Trophoblast cell (in vitro differentiated cells and primary cell): Measurements from ENCODE around the gene TCERG1.
"Not testable (repeated sequence)": the region's sequence is repeated elsewhere in the genome, so short reads cannot be mapped to it uniquely, and the experiment has no call there.

Experiments used
- DNase-seq, 2 donors: peaks; one replicate each; pipeline ENCODE4 v3.0.0-alpha.2; 2016
- H2AFZ ChIP-seq: 2 replicates; pipeline ENCODE4 v1.6.1; 2013; ENCODE audit warnings: low read length, moderate library complexity, mild to moderate bottlenecking; ENCODE audit not compliant: insufficient read depth, poor library complexity
- H2AK5ac ChIP-seq: 2 replicates; pipeline ENCODE4 v1.6.1; 2013; ENCODE audit warnings: mild to moderate bottlenecking, low read length
- H2BK120ac ChIP-seq: 2 replicates; pipeline ENCODE4 v1.6.1; 2013; ENCODE audit warnings: low read length, mild to moderate bottlenecking, moderate library complexity; ENCODE audit not compliant: insufficient read depth, poor library complexity
- H2BK12ac ChIP-seq: 2 replicates; pipeline ENCODE4 v1.6.1; 2013; ENCODE audit warnings: mild to moderate bottlenecking, low read length, moderate library complexity
- H2BK5ac ChIP-seq: 2 replicates; pipeline ENCODE4 v1.6.1; 2013; ENCODE audit warnings: low read length, low read depth, moderate library complexity, mild to moderate bottlenecking; ENCODE audit not compliant: poor library complexity
- H3K14ac ChIP-seq: 2 replicates; pipeline ENCODE4 v1.6.1; 2013; ENCODE audit warnings: mild to moderate bottlenecking, low read length
- H3K18ac ChIP-seq: 2 replicates; pipeline ENCODE4 v1.6.1; 2013; ENCODE audit warnings: mild to moderate bottlenecking, low read length
- H3K23ac ChIP-seq: 2 replicates; pipeline ENCODE4 v1.6.1; 2013; ENCODE audit warnings: low read length
- H3K27ac ChIP-seq: 2 replicates; pipeline ENCODE4 v1.5.1; 2013; ENCODE audit warnings: low read depth, mild to moderate bottlenecking, inconsistent platforms, low read length, moderate library complexity
- H3K27me3 ChIP-seq: 2 replicates; pipeline ENCODE4 v1.6.1; 2013; ENCODE audit warnings: inconsistent platforms, mild to moderate bottlenecking, low read length, moderate library complexity; ENCODE audit not compliant: insufficient read depth
- H3K36me3 ChIP-seq, 2 experiments: 1 replicate in 1 of 2; 2 replicates in 1 of 2; pipeline ENCODE4 v1.6.1; 2013; ENCODE audit warnings: low read length in 2 of 2, mild to moderate bottlenecking in 2 of 2, moderate library complexity in 1 of 2; ENCODE audit not compliant: insufficient read depth in 2 of 2, control insufficient read depth in 1 of 2
- H3K4ac ChIP-seq: 2 replicates; pipeline ENCODE4 v1.6.1; 2013; ENCODE audit warnings: low read depth, mild to moderate bottlenecking, low read length, moderate library complexity
- H3K4me1 ChIP-seq, 2 experiments: 1 replicate in 1 of 2; 2 replicates in 1 of 2; pipeline ENCODE4 v1.6.1; 2013; ENCODE audit warnings: low read length in 2 of 2, mild to moderate bottlenecking in 2 of 2, moderate library complexity in 1 of 2; ENCODE audit not compliant: insufficient read depth in 2 of 2, control insufficient read depth in 1 of 2
- H3K4me2 ChIP-seq: 2 replicates; pipeline ENCODE4 v1.6.1; 2013; ENCODE audit warnings: inconsistent platforms, mild to moderate bottlenecking, low read length, moderate library complexity
- H3K4me3 ChIP-seq: 2 replicates; pipeline ENCODE4 v1.5.1; 2013; ENCODE audit warnings: mild to moderate bottlenecking, low read depth, low read length, inconsistent platforms
- H3K79me1 ChIP-seq: one replicate; pipeline ENCODE4 v1.6.1; 2013; ENCODE audit warnings: low read length
- H3K79me2 ChIP-seq: 2 replicates; pipeline ENCODE4 v1.6.1; 2013; ENCODE audit warnings: low read length, mild to moderate bottlenecking; ENCODE audit not compliant: control insufficient read depth, insufficient read depth, poor library complexity
- H3K9ac ChIP-seq: 2 replicates; pipeline ENCODE4 v1.6.1; 2013; ENCODE audit warnings: mild to moderate bottlenecking, low read length
- H3K9me3 ChIP-seq: 2 replicates; pipeline ENCODE4 v1.6.1; 2013; ENCODE audit warnings: low read depth, mild to moderate bottlenecking, control low read depth, inconsistent platforms, low read length; ENCODE audit not compliant: insufficient read depth
- H4K12ac ChIP-seq: 2 replicates; pipeline ENCODE4 v1.6.1; 2013; ENCODE audit warnings: low read depth, mild to moderate bottlenecking, low read length, moderate library complexity
- H4K8ac ChIP-seq: 2 replicates; pipeline ENCODE4 v1.6.1; 2013; ENCODE audit warnings: low read depth, mild to moderate bottlenecking, low read length, moderate library complexity
- H4K91ac ChIP-seq: one replicate; pipeline ENCODE4 v1.6.1; 2013; ENCODE audit warnings: low read depth, mild to moderate bottlenecking, low read length, moderate library complexity
- WGBS: extraction: QIAGEN DNeasy Blood & Tissue Kit; methylation state at CpG from one replicate; pipeline ENCODE4 v1.1.7; 2013; ENCODE audit warnings: missing lambda C conversion rate; ENCODE audit not compliant: insufficient read length, insufficient coverage; ENCODE audit errors: extremely low coverage; 5-methylcytosine and 5-hydroxymethylcytosine counted together

Gene TCERG1

GRCh38 chr5:146549615-146550014 is 102.5 kb downstream of the TCERG1 start:
- Histone ChIP-seq H4K8ac (no peak overlapping the region), H3K79me1 (no peaks in the 10 kb centered on the region), H2BK12ac (no peak overlapping the region), H3K4me2 (no peak overlapping the region), H3K27ac (no peak overlapping the region), H3K14ac (no peak overlapping the region), H3K18ac (no peak overlapping the region), H3K9me3 (peaks cover 2% of the 10 kb centered on the region), H2BK120ac (no peak overlapping the region), H2AFZ (no peak overlapping the region), H3K27me3 (no peaks in the 10 kb centered on the region), H3K79me2 (no peaks in the 10 kb centered on the region), H3K23ac (no peak overlapping the region), H4K91ac (no peak overlapping the region), H2AK5ac (no peak overlapping the region), H3K4ac (no peak overlapping the region), H2BK5ac (no peak overlapping the region), H3K4me3 (no peak overlapping the region), H3K4me1 (no peaks in the 10 kb centered on the region), H3K36me3 (no peaks in the 10 kb centered on the region), H4K12ac (no peak overlapping the region), H3K9ac (no peak overlapping the region)
- DNase-seq, result no peak

DNA sequence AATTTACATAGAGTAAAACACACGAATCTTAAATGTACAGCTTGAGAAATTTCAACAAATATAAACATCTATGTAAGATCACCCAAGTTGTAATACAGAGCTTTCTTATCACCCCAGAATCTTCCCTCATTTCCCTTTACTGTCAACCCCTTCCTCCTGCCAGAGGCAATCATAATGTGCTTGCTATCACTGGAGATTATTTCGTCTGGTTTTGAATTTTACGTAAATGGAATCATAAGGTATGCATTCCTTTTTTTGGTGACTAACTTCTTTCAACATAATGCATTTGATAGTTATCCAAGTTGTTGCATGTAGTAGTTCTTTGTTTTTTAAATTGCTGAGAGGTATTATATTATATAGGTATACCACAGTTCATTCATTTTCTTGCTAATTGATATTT is 106.3 kb downstream of the TCERG1 start:
- H2BK12ac ChIP-seq, result no peak overlapping the region
- no peaks in the 10 kb centered on the region for H3K4me1 ChIP-seq
- peak; percentile 13 to 77 for DNase-seq
- no peaks in the 10 kb centered on the region for H3K79me1 ChIP-seq
- H3K14ac ChIP-seq, result no peak overlapping the region
- no peak overlapping the region for H4K8ac ChIP-seq
- no peak overlapping the region for H3K4me2 ChIP-seq
- H3K27ac ChIP-seq, result no peak overlapping the region
- H3K9ac ChIP-seq, result no peak overlapping the region
- H4K12ac ChIP-seq, result no peak overlapping the region
- no peak overlapping the region for H3K4ac ChIP-seq
- H3K27me3 ChIP-seq, result no peaks in the 10 kb centered on the region
- no CpG with 5 or more reads among the region's 3 CpGs for WGBS
- H4K91ac ChIP-seq, result no peak overlapping the region
- H2AFZ ChIP-seq, result no peak overlapping the region
- no peak overlapping the region for H2BK5ac ChIP-seq
- H3K4me3 ChIP-seq, result no peak overlapping the region
- no peak overlapping the region for H3K23ac ChIP-seq
- no peaks in the 10 kb centered on the region for H3K36me3 ChIP-seq
- H3K9me3 ChIP-seq, result peaks cover 3% of the 10 kb centered on the region
- H3K18ac ChIP-seq, result no peak overlapping the region
- H2AK5ac ChIP-seq, result no peak overlapping the region
- no peak overlapping the region for H2BK120ac ChIP-seq
- H3K79me2 ChIP-seq, result no peaks in the 10 kb centered on the region

DNA sequence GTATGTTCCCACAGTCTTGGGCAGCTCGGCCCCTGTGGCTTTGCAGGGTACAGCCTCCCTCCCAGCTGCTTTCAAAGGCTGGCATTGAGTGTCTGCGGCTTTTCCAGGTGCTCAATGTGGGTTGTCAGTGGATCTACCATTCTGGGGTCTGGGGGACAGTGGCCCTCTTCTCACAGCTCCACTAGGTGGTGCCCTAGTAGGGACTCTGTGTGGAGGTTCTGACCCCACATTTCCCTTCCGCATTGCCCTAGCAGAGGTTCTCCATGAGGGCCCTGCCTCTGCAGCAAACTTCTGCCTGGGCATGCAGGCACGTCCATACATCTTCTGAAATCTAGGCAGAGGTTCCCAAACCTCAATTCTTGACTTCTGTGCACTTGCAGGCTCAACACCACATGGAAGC is 109.8 kb downstream of the TCERG1 start:
- not testable (repeated sequence) for H4K12ac ChIP-seq, H3K23ac ChIP-seq, H3K79me1 ChIP-seq, H3K27me3 ChIP-seq, H2AFZ ChIP-seq, H3K14ac ChIP-seq, DNase-seq, H3K4me1 ChIP-seq, H3K27ac ChIP-seq, H4K8ac ChIP-seq, H2BK5ac ChIP-seq, H3K18ac ChIP-seq, H3K79me2 ChIP-seq, H2AK5ac ChIP-seq, H3K4ac ChIP-seq, H3K9ac ChIP-seq, H2BK120ac ChIP-seq, H3K4me2 ChIP-seq, H4K91ac ChIP-seq, H3K36me3 ChIP-seq, H3K4me3 ChIP-seq, H2BK12ac ChIP-seq, H3K9me3 ChIP-seq
- no CpG with 5 or more reads among the region's 4 CpGs for WGBS

DNA sequence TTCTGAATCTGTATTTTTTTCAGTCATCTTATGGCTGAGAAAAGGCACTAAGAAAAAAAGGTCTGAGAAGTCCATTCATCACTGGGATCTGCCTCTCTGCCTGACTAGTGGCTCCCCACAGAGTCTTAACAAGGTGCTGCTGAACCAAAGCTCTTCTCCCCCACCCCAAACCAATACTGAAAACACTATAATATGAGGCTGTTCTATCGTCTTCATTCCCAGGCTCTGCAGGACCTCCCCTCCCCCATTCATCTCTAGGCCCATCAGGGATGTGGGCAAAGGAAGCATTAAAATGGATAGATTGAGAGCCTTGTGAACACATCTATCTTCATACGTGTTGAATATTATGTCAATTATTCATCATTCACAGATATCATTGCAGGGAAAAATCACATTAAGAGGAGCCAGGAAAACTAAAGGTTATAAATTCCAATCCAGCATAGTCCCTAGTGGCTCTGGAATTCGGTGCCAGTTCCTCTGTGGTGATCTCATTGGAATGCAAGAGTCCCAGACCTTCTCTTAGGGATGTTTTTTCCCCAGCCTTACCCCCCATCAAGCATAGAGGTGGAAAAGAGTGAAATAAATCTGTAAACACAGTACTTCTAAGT is 113.2 kb downstream of the TCERG1 start:
- Histone ChIP-seq H3K79me2 (no peaks in the 10 kb centered on the region), H3K36me3 (no peaks in the 10 kb centered on the region), H3K9me3 (peaks cover 6% of the 10 kb centered on the region), H3K27ac (peak overlapping the region; percentile 48), H4K12ac (no peak overlapping the region), H3K4me3 (no peak overlapping the region), H3K27me3 (no peaks in the 10 kb centered on the region), H2BK120ac (peak overlapping the region; percentile 47), H3K4me1 (peaks cover 5 to 10% of the 10 kb centered on the region in 2 experiments), H2BK12ac (peak overlapping the region; percentile 54), H3K79me1 (peaks cover 7% of the 10 kb centered on the region), H3K4ac (no peak overlapping the region), H3K23ac (no peak overlapping the region), H2AK5ac (no peak overlapping the region), H3K9ac (no peak overlapping the region), H3K4me2 (peak overlapping the region; percentile 17), H4K91ac (no peak overlapping the region), H2AFZ (no peak overlapping the region), H3K18ac (no peak overlapping the region), H4K8ac (no peak overlapping the region), H2BK5ac (peak overlapping the region; percentile 33), H3K14ac (no peak overlapping the region)
- peak in 1 of 2 donors; percentile 69 for DNase-seq
- WGBS, result no CpG with 5 or more reads among the region's 3 CpGs
